Left colon (tissue), 2 donors: ENCODE measurements around the gene CRACR2A. TPM values are rescaled to one million over a fixed set of nuclear protein-coding genes. Genes with fewer than 3 reads are reported as not detected.

Experiments
- ATAC-seq: fragments of 200-7000 bp; cut with Tn5 transposase; one replicate; pipeline ENCODE4 v1.9.1; 2020; ENCODE audit warnings: mild to moderate bottlenecking, moderate library complexity
- DNase-seq, 2 donors: peaks; one replicate each; pipeline ENCODE4 v3.0.0-alpha.2; 2020
- intact Hi-C, 2 donors: fragments of 100-400 bp; cut with DNase I in 1 of 2; cut with micrococcal nuclease in 1 of 2; formaldehyde crosslinking; loops; one replicate each; pipeline versions ENCODE4 v1.11.2 to v1.14.0; 2022; cut with DNase I, micrococcal nuclease
- total RNA-seq, 2 donors: library from RNA; stranded (reverse); fragmentation: NEBNext Ultra II Directional; extraction: Animal tissue kit (Norgen Biotek cat#: 25700); gene quantifications; one replicate each; pipeline ENCODE4 v1.2.1, GENCODE V29; 2021
- donor health status: DM: no; HTN: no; CAD: no.
- donor health status: DM: yes; HTN: yes; CAD: no.

The CRACR2A gene
- total RNA-seq, 2 donors from 2014 or later: 63.3 to 68.5 TPM

- ATAC-seq (peak; percentile 20), DNase-seq (no peak)
- intact Hi-C loops: no loop called here
Observed at GRCh38 chr12:3698218-3698974, 54.5 kb downstream of the CRACR2A start.

- ATAC-seq (no peak), DNase-seq (no peak)
- intact Hi-C loops: no loop called here
Observed at GRCh38 chr12:3697311-3697870, 55.5 kb downstream of the CRACR2A start.

DNA sequence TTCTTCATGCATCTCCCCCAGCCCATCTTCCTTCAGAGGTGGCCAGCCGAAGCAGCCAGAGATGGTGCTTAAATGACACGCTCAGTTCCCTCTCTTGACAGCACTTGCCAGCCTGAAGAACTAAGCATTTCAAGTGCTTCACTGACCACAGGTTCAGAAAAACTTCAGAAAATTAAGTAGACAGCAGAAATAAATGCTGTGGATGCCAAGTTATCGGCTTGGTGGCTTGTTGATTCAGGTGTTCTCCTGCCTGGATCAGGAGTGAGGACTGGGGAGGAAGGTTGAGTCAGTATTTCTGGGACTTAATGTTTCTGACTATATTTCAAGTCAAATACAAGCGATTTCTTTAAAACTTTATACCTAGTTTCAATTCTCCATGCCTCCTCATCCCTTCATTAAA is 58.2 kb downstream of the CRACR2A start:
- intact Hi-C loops: no loop called here
- no peak for DNase-seq
- no peak for ATAC-seq

DNA sequence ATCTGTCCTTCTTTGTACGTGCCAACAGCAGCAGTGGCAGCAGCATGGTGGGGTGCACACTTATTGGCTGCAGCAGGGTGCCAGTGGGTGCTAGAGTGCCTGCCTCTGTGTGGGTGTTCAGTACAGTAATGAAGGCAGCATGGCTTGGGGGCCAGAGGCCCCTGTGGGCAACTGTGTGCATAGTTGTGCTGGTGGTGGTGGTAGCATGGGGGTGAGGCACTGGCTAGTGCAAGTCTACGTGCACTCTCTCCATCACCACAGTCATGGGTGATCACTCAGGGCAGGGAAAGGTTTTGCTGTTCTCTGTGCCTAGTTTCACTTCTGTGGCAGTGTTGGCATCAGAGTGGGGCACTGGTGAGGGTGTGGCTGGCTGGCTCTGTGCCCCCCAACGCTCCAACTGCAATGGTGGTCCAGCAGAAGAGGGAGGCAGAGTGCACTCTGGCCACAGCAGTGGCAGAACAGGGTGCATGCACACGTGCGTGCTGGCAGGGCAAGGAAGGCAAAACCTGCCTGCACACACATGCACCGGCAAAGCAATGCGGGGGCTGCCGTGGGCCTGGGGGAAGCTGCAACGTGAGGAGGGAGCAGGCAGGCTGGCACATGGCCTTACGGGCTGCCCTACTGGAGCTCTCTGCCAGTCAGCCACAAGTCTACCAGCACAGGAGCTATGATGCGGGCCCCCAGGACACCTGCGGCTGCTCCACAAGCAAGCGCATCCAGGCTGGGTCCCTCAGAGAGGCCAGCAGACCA is 60.1 kb downstream of the CRACR2A start:
- DNase-seq (no peak), ATAC-seq (no peak)
- intact Hi-C loops: no loop called here

- intact Hi-C loops: no loop called here
- ATAC-seq: no peak
- no peak for DNase-seq
Observed at GRCh38 chr12:3686463-3686862, 66.4 kb downstream of the CRACR2A start.

DNA sequence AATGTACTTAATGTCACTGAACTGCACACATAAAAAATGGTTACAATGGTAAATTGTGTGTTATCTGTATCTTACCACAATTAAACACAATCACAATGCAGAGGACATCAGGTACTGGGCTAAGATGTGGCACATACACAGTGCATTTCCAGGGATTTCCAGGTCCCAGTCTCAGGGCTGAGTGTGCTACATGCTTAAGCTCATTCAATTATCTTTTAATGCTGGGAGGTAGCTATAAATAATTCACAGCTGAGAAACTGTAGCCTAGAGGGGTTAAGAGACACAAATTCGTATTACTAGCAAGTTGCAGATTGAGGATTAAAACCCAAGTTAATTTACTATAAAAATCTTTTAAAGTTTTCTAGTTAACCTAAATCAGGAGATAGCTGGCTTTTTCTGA is 67.1 kb downstream of the CRACR2A start:
- no peak for ATAC-seq
- DNase-seq: no peak
- intact Hi-C loops: no loop called here

- no peak for ATAC-seq
- no peak for DNase-seq
- intact Hi-C loops: no loop called here
Observed at GRCh38 chr12:3684449-3685051, 68.4 kb downstream of the CRACR2A start.

DNA sequence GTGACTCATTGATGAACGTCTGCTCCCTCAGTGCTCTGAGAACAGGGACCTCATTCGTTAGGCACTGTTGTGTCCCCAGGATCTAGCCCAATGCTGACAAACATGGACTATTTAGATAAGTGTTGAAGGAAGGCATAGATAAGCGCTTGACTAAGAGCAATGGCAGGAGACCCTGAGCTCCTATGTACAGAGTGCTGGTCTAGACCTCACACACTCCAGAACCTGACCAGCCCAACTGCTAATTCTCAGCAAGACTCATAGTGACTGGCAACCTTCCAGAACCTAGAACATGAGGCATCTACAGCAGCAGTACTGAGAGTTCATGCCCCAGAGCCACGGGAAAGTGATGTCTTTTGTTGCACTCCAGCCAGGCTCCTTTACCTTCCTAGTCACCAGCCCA is 69.2 kb downstream of the CRACR2A start:
- DNase-seq: no peak
- ATAC-seq: no peak
- intact Hi-C loops: no loop called here

DNA sequence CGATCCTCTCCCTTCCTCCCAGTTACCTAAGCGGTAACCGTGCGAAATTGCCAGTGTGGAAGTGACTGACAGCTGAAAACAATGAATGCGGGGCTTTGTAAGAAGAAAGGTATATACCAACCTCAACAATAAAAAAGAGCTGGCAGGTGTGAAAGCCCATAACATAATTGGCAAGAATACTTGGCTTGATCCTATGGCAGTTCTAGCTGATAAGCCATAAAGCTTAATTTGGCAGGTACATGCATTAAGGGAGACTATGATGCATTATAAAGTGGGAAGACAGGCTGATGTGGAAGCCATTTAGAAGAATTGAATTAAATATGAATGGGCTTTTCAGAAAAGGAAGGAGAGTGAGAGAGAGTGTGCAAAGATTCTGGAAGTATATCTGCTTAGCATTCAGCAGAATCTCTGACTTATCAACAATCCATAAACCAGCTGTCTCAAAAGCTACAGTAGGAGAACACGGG is 71.3 kb downstream of the CRACR2A start:
- intact Hi-C loops: no loop called here
- peak; percentile 79 for ATAC-seq

GRCh38 chr12:3680919-3681594 is 71.9 kb downstream of the CRACR2A start:
- ATAC-seq (peak; percentile 72), DNase-seq (peak; percentile 57 to 68)
- intact Hi-C loops: no loop called here

More for the DNA sequence above, 71.3 kb downstream of the CRACR2A start:
- no peak for DNase-seq

DNA sequence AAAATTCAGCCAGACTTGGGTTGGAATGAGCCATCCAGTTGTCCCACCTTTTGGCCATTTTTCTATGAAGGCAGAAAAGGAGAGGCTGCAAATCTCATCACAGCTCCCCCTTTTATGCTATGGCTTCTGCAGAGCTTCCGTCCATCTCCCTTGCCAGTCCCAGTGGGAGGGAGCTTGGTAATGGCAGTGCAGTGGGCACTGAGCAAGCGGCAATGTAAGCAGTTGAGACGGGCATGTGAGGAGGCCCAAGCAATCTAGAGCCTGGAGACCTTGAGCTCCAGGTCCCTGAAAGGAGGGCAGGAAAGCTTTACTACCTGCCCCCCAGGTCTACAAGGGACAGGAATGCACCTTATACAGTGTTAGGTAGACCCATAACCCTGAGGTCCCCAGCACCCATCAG is 73.1 kb downstream of the CRACR2A start:
- intact Hi-C loops: no loop called here
- DNase-seq: no peak
- ATAC-seq: no peak

- intact Hi-C loops: no loop called here
- no peak for ATAC-seq
- no peak for DNase-seq
Observed at GRCh38 chr12:3677609-3678008, 75.3 kb downstream of the CRACR2A start.

DNA sequence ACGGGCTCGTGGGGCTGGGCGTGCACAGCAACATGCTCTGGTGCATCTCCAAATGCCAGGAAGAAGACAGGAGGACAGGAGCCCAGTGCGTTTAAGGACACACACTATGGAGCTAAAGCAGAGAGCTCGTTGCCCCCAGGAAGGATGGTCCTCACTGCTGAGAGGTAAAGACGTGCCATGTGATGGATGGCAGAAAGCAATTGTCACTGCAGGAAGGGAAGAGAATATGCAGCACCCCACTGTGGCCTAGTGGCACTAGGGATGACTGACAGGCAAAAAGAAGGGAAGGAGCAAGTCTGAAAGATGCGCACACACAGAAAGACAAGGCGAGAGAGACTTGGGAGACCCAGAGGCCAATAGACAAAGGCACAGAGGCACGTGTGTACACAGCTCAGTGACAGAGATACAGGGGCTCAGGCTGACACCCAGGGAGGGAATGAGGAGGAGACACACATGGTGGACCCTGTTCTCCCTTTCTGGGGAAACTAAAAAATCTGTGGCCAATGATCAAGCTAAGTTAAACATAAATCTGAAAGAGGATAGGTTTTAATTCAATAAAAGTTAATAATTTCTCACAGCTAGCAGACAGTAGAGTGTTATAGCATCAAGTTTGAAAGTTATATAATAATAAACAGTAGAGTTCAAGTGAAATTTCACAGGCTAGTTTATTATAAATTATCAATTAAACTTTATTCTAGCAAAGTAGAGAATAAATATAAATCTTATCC is 78.8 kb downstream of the CRACR2A start:
- intact Hi-C loops: no loop called here
- ATAC-seq (peak; percentile 68), DNase-seq (no peak)

DNA sequence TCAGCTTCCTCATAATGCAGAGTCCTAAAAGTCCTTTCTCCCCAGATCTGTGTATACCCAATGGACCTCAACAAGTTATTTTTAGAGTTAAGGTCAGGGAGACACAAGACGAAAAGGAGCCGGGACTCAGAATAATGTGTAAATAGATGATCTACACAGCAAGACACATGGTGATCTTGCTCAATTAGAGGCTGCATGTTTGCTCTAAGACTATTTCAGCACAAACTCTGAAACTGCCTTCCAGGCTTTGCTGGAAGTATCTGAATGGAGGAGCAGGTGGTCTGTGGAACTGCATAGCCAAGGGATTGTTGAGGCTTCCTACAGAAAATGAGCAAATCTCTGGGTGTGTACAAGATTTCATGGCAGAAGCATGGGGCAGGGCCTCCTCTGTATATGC is 80.8 kb downstream of the CRACR2A start:
- no peak for DNase-seq
- no peak for ATAC-seq

GRCh38 chr12:3671330-3672112 is 81.4 kb downstream of the CRACR2A start:
- ATAC-seq (no peak), DNase-seq (no peak)
- intact Hi-C loops: no loop called here

More for the DNA sequence above, 80.8 kb downstream of the CRACR2A start:
- intact Hi-C loops: no loop called here

DNA sequence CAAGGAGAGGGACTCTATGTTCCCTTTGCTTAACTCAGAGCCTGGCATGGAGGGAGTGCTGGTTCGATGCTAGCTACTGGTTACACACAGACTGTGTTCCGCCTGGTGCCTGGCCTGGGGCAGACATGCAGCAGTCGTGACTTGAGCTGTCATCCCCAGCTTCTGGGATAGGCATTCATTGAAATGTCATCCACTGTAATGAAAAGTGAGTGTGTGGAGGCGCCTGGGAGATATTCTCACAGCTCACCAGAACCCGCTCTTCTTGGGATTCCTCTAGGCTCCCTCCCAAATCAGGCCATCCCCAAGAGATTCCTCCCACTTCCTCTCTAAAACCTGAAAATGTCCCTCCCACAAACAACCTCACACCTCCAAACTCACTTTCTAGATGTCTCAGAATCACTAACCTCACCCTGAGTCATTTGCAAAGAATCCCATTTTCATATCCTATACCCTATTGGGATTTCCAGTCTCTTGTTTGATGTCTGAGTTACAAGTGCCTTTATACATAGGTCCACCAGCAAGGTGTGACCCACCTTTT is 82.8 kb downstream of the CRACR2A start:
- intact Hi-C loops: no loop called here
- ATAC-seq (no peak), DNase-seq (no peak)

DNA sequence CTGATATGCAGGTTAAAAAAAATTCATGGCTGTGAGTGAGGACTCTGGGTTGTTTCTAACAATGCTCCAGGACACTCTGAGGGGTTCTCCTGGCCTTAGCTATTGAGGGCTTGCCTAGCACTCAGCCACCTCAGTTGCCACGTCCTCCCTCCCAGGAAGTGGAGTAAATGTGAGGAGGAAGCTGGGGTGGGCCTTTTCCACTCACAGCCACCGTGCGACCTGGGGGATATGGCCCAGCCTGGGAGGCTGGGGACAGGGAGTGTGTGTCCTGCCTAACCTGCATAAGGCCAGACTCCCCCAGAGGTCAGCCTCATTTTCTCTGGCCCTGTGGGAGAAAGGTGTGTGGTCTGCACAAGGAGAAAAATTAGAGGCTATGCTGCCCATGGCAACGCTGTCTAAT is 83.3 kb downstream of the CRACR2A start:
- no peak for ATAC-seq
- DNase-seq: no peak
- intact Hi-C loops: no loop called here
